Peyer's patch (tissue), 4 donors: ENCODE measurements around the gene DRGX. TPM values are rescaled to one million over a fixed set of nuclear protein-coding genes. Genes with fewer than 3 reads are reported as not detected.

Experiments used
- DNase-seq, 3 donors: peaks; one replicate each; pipeline ENCODE4 v3.0.0-alpha.2; 2017 to 2019
- H3K27ac ChIP-seq, 4 donors: fragments of 200-600 bp; sonication (generic); one replicate each; pipeline ENCODE4 v1.5.1; 2016 to 2019
- H3K27me3 ChIP-seq, 2 donors: fragments of 200-600 bp; sonication (generic); one replicate each; pipeline ENCODE4 v1.5.1; 2019
- H3K36me3 ChIP-seq, 3 donors: fragments of 200-600 bp; sonication (generic); one replicate each; pipeline ENCODE4 v1.5.1; 2016 to 2019
- H3K4me1 ChIP-seq, 4 donors: fragments of 200-600 bp; sonication (generic); one replicate each; pipeline ENCODE4 v1.5.1; 2016 to 2019
- H3K4me3 ChIP-seq, 4 donors: fragments of 200-600 bp; sonication (generic); 1 replicate in 3 of 4; 2 replicates in 1 of 4; pipeline ENCODE4 v1.5.1; 2016 to 2019; ENCODE audit warnings: mild to moderate bottlenecking in 1 of 4
- H3K9me3 ChIP-seq, 4 donors: fragments of 200-600 bp; sonication (generic); one replicate each; pipeline ENCODE4 v1.5.1; 2016 to 2019; ENCODE audit warnings: mild to moderate bottlenecking in 1 of 4
- POLR2A ChIP-seq, 2 donors: fragments of 450-650 bp; IDR thresholded peaks; one replicate each; pipeline ENCODE4 v1.5.1; 2017; ENCODE audit warnings: antibody characterized with exemption in 2 of 2, mild to moderate bottlenecking in 2 of 2, moderate library complexity in 2 of 2
- total RNA-seq, 4 donors: library from RNA; depleted of rRNA; stranded (reverse); fragments of >200 nt; gene quantifications; one replicate each; pipeline ENCODE4 v1.1.0, GENCODE V29; 2016
- TF ChIP-seq, protein P1 (sequence below), 6 experiments: fragments of 450-650 bp in 4 of 6; fragments of 200-600 bp in 2 of 6; sonication (generic) in 1 of 6; IDR thresholded peaks; one replicate each; pipeline ENCODE4 v1.5.1; 2017 to 2019; ENCODE audit warnings: antibody characterized with exemption in 6 of 6, mild to moderate bottlenecking in 3 of 6, moderate library complexity in 1 of 6

The DRGX gene
- total RNA-seq, 4 donors from 2014 or later = not detected

DNA sequence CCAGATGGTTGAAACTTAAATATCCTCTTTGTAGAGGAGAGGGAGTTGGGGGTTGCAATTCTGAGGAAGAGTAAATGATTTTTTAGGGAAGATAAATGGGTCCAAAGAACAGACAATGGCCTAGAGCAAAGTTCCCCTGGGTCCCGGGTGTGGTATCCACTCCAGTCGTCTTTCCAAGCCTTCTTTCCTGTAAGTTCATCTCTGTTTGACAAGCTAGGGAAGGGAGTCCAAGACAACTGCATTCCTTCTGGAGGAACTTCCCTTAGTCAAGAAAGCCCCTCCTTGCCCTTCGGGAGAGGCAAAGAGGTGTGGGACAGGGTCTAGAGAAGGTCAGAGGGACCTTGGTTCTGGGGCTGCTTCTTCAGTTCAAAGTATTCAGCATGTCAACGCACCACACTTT, 63.6 kb downstream of the DRGX start:
- no peak for TF ChIP-seq POLR2A (IDR thresholded peaks at IDR 0.05)
- TF ChIP-seq, protein P1, sequence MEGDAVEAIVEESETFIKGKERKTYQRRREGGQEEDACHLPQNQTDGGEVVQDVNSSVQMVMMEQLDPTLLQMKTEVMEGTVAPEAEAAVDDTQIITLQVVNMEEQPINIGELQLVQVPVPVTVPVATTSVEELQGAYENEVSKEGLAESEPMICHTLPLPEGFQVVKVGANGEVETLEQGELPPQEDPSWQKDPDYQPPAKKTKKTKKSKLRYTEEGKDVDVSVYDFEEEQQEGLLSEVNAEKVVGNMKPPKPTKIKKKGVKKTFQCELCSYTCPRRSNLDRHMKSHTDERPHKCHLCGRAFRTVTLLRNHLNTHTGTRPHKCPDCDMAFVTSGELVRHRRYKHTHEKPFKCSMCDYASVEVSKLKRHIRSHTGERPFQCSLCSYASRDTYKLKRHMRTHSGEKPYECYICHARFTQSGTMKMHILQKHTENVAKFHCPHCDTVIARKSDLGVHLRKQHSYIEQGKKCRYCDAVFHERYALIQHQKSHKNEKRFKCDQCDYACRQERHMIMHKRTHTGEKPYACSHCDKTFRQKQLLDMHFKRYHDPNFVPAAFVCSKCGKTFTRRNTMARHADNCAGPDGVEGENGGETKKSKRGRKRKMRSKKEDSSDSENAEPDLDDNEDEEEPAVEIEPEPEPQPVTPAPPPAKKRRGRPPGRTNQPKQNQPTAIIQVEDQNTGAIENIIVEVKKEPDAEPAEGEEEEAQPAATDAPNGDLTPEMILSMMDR (IDR thresholded peaks at IDR 0.05) = no peak
- Histone ChIP-seq H3K36me3 (no peaks in the 10 kb centered on the region), H3K9me3 (no peaks in the 10 kb centered on the region), H3K4me1 (no peaks in the 10 kb centered on the region), H3K27ac (no peak overlapping the region), H3K27me3 (no peaks in the 10 kb centered on the region), H3K4me3 (no peak overlapping the region)
- no peak for DNase-seq

DNA sequence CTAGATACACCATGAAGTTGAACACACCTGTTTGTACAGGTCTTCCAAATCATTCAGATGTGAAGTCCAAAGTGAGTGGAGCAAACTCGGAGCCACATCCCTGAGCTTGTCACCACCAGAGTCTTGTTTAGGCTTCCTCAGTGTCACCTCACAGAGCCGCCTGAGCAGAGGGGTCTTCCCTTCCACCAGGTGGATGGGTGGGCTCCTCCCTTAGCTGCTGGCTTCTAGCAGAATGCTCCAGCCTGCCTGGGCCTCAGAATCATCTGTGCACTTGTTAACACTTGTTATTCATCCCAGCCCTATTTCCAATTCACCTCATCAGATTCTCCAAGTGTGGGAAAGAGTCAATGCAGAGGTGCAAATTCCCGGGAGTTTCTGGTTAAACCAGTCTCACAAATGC, 64.5 kb downstream of the DRGX start:
- Histone ChIP-seq H3K4me3 (no peak overlapping the region), H3K27ac (no peak overlapping the region), H3K9me3 (no peaks in the 10 kb centered on the region), H3K27me3 (no peaks in the 10 kb centered on the region), H3K4me1 (no peaks in the 10 kb centered on the region), H3K36me3 (no peaks in the 10 kb centered on the region)
- no peak for TF ChIP-seq POLR2A (IDR thresholded peaks at IDR 0.05)
- TF ChIP-seq, protein P1 (IDR thresholded peaks at IDR 0.05) = no peak
- DNase-seq = no peak

DNA sequence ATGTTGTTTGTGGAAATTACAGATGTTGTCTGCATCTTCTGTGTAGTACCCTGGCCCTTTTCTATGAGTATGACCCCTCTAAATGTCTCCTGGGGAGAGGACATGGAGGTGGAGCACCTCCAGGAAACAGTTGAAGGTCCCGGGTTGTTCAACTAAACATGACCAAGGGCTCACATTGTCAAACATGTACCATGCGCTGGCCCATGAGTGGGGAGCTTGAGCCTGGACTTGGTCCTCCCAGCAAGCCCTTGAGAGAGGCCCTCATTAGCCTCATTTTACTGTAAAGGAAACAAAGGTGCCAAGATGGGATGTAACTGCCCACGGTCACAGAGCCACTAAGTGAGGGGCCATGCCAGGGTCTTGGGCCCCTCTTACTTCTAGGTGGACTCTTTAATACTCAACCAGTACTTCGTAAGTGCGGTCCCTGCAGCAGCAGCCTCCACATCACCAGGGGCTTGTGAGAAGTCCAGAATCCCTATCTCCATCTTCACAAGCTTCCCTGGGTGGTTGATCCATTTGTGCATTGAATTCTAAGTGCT, 65.7 kb downstream of the DRGX start:
- TF ChIP-seq POLR2A (IDR thresholded peaks at IDR 0.05) = no peak
- TF ChIP-seq, protein P1 (IDR thresholded peaks at IDR 0.05) = no peak
- H3K4me3 ChIP-seq = no peak overlapping the region
- no peak overlapping the region for H3K27ac ChIP-seq
- no peaks in the 10 kb centered on the region for H3K9me3 ChIP-seq
- H3K4me1 ChIP-seq = no peaks in the 10 kb centered on the region
- H3K27me3 ChIP-seq = no peaks in the 10 kb centered on the region
- H3K36me3 ChIP-seq = no peaks in the 10 kb centered on the region
- DNase-seq = no peak

DNA sequence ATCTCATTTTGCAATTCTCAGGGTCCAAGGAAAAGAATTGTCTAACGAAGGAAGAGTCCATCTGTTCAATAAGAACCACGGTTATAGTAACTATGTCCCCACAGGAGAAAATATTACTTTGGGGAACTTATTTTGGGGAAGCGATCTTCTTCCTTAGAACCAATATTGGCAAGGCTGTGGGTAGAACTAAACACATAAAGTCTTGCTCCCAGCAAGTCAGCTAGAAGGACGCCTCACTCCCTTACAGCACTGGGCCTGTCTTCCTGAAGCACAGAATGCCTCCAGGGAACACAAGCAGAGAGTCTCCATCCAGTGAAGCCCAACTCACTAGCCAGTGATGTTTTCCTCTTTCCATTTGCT, 66.8 kb downstream of the DRGX start:
- DNase-seq = no peak
- Histone ChIP-seq H3K4me3 (no peak overlapping the region), H3K4me1 (no peaks in the 10 kb centered on the region), H3K36me3 (no peaks in the 10 kb centered on the region), H3K27me3 (no peaks in the 10 kb centered on the region), H3K9me3 (no peaks in the 10 kb centered on the region), H3K27ac (no peak overlapping the region)
- TF ChIP-seq POLR2A (IDR thresholded peaks at IDR 0.05) = no peak
- TF ChIP-seq, protein P1 (IDR thresholded peaks at IDR 0.05) = no peak

DNA sequence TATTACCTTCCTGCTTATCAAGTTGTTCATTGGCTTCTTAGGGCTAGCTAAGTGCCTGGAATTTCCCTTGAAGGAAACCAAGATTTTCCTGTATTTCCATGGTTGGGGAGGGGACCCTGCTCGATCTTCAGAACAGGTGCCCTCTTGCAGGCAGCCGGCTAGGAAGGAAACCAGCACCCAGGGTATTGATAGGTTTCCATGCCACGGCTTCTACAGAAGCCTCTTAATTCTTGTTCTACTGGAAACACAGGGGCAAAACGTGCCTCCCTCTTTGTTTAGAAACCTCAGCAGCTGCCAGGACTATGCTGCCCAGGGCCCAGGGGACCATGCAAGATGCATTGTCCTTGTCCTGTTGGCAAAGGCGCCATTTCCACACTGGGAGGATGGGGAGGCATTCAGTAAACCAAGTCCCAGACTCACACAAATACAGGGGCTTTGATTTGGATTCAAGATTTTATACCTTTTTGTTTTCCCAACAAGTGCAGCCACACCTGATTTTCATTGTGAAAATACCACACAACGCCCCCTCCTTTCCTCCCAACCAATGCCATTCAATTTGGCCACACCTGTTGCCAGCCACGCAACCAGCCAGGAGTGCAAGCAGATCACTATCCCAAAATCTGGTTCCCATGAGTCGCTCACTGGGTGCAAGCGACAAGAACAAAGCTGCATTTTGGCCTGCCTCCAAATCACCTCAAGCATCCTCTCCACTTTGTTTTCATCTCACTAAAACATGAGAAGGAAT, 67.3 kb downstream of the DRGX start:
- Histone ChIP-seq H3K27me3 (no peaks in the 10 kb centered on the region), H3K27ac (no peak overlapping the region), H3K4me1 (no peaks in the 10 kb centered on the region), H3K4me3 (no peak overlapping the region), H3K36me3 (no peaks in the 10 kb centered on the region), H3K9me3 (no peaks in the 10 kb centered on the region)
- DNase-seq = no peak
- no peak for TF ChIP-seq POLR2A (IDR thresholded peaks at IDR 0.05)
- TF ChIP-seq, protein P1 (IDR thresholded peaks at IDR 0.05) = no peak
